Measurements from ENCODE around the gene EHMT1. TPM values are rescaled to one million over a fixed set of nuclear protein-coding genes. Genes with fewer than 3 reads are reported as not detected.

The EHMT1 gene
- total and polyA plus RNA-seq, 9 of the 15 experiments (the other 6 are each of a cell fraction or from before 2014, with no cell fraction given): 2.2 to 76.0 (median 36.4) TPM

GRCh38 chr9:137605121-137606004, 13.4 kb upstream of the EHMT1 start, which contains the start of gene ARRDC1 (continued):
- TF ChIP-seq THAP12 (CRISPR knock-in tag; IDR thresholded peaks at IDR 0.05) (peak; percentile 80; the same call in 1 of the 2 replicates), BMI1 (IDR thresholded peaks at IDR 0.05; ENCODE audit: low read length) (no peak), KHSRP (IDR thresholded peaks at IDR 0.05) (no peak), GATAD2B (IDR thresholded peaks at IDR 0.05; ENCODE audit: borderline replicate concordance) (peak; percentile 67; the same call in 1 of the 2 replicates), MEF2D (tag; conservative IDR thresholded peaks at IDR 0.05; ENCODE audit: low read depth) (no peak), GABPB1 (CRISPR knock-in tag; IDR thresholded peaks at IDR 0.05) (peak; percentile 61; the same call in 1 of the 2 replicates), CREB1 (IDR thresholded peaks at IDR 0.05) (peak; percentile 42; the same call in 1 of the 2 replicates), CREB1 (CRISPR knock-in tag; IDR thresholded peaks at IDR 0.05) (no peak), CBX2 (IDR thresholded peaks at IDR 0.05; ENCODE audit: insufficient read depth, low read length, poor library complexity, severe bottlenecking) (no peak), DMBX1 (CRISPR knock-in tag; IDR thresholded peaks at IDR 0.05; ENCODE audit: borderline replicate concordance) (no peak), ZNF384 (IDR thresholded peaks at IDR 0.05; ENCODE audit: low read depth, low read length) (no peak), EP300 (IDR thresholded peaks at IDR 0.05; ENCODE audit: low read length) (no peak), RERE (CRISPR knock-in tag; IDR thresholded peaks at IDR 0.05; ENCODE audit: borderline replicate concordance) (no peak), VEZF1 (CRISPR knock-in tag; IDR thresholded peaks at IDR 0.05) (peak; percentile 77), TBP (optimal IDR thresholded peaks at IDR 0.05; ENCODE audit: low read depth, low read length) (peak; percentile 17), ZNF347 (CRISPR knock-in tag; IDR thresholded peaks at IDR 0.05; ENCODE audit: low read depth) (no peak), EZH2 (IDR thresholded peaks at IDR 0.05; ENCODE audit: borderline replicate concordance, low read depth, low read length) (no peak), JUNB (CRISPR knock-in tag; conservative IDR thresholded peaks at IDR 0.05) (no peak), FOXM1 (IDR thresholded peaks at IDR 0.05; ENCODE audit: low read depth) (no peak), FOXM1 (CRISPR knock-in tag; IDR thresholded peaks at IDR 0.05; ENCODE audit: low read depth) (no peak)
